ENCODE results near the gene TAGLN3. TPM values are rescaled to one million over a fixed set of nuclear protein-coding genes. Genes with fewer than 3 reads are reported as not detected.

Gene TAGLN3
- total and polyA plus RNA-seq, 2 donors from 2014 or later: 0.79 to 5.7 TPM

DNA sequence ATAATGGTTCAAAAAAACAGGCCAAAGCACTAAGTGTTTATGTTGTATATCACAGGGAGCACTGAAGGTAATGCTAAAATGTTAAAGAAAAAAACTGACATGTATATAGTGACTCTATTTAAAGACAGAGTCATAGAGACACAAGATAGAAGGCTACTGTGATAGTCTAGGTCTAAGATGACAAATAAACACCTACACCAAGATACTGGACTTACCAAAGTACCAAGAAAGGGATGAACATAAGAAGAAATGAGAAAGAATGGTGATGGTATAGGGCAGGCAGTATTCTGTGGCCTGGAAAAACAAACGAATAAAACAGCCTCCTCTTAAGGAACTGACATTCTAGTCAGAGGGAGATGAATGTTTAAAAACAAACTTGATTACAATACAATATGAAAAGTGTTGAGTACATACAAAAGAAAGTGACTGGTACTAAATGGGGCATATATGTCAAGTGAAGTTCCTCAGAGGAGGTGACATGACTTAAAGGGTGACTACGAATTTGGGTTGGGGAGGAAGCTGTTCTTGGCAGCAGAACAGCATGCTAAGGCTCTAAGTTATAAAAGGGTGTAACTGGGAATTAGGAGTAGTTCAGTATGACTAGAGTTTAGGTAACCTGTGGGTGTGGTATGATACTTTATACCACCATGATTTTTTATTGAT is 14.0 kb upstream of the TAGLN3 start:
- FAIRE-seq: no peak
- H3K9me3 ChIP-seq (ENCODE audit: control insufficient read depth in 2 of 3, insufficient read depth in 1 of 3, low read length in 3 of 3): no peaks in the 10 kb centered on the region
- intact Hi-C loops (cut with DNase I): no loop called here
- no peak for DNase-seq
- H3K27me3 ChIP-seq (ENCODE audit: control insufficient read depth, insufficient read depth, low read length): no peaks in the 10 kb centered on the region
- no peak overlapping the region for H3K4me3 ChIP-seq (ENCODE audit: low read length in 3 of 3)
- no peak overlapping the region for H3K9ac ChIP-seq (ENCODE audit: low read length in 3 of 3)
- no peak overlapping the region for H3K27ac ChIP-seq (ENCODE audit: low read depth in 2 of 2, low read length in 2 of 2)
- H3K36me3 ChIP-seq (ENCODE audit: control insufficient read depth in 2 of 3, insufficient read depth in 3 of 3, low read length in 3 of 3): peaks cover 0 to 13% (median 11%) of the 10 kb centered on the region in 3 donors
- TF ChIP-seq, protein P1, sequence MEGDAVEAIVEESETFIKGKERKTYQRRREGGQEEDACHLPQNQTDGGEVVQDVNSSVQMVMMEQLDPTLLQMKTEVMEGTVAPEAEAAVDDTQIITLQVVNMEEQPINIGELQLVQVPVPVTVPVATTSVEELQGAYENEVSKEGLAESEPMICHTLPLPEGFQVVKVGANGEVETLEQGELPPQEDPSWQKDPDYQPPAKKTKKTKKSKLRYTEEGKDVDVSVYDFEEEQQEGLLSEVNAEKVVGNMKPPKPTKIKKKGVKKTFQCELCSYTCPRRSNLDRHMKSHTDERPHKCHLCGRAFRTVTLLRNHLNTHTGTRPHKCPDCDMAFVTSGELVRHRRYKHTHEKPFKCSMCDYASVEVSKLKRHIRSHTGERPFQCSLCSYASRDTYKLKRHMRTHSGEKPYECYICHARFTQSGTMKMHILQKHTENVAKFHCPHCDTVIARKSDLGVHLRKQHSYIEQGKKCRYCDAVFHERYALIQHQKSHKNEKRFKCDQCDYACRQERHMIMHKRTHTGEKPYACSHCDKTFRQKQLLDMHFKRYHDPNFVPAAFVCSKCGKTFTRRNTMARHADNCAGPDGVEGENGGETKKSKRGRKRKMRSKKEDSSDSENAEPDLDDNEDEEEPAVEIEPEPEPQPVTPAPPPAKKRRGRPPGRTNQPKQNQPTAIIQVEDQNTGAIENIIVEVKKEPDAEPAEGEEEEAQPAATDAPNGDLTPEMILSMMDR (IDR thresholded peaks at IDR 0.05; ENCODE audit: borderline replicate concordance, extremely low read depth, insufficient read depth): no peak
- H3K4me1 ChIP-seq (ENCODE audit: control insufficient read depth in 2 of 3, insufficient read depth in 2 of 3, low read depth in 1 of 3, low read length in 3 of 3): peaks cover 0 to 12% (median 5%) of the 10 kb centered on the region in 3 donors

DNA sequence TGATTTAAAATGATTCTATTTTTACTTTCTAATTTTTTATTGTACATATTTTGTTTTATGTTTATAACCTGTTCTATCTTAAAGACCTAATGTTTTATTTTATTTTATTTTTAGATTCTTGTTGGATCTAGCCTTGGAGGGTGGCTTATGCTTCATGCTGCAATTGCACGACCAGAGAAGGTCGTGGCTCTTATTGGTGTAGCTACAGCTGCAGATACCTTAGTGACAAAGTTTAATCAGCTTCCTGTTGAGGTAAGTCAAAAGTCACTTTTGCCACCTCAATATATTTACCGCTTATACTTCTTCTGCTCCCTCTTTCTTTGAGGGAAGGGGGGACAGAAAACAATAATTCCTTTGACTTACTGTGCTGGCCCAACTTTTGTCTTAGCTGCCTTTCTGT is 11.9 kb upstream of the TAGLN3 start:
- H3K9me3 ChIP-seq (ENCODE audit: control insufficient read depth in 2 of 3, insufficient read depth in 1 of 3, low read length in 3 of 3): no peaks in the 10 kb centered on the region
- TF ChIP-seq, protein P1 (IDR thresholded peaks at IDR 0.05; ENCODE audit: borderline replicate concordance, extremely low read depth, insufficient read depth): no peak
- DNase-seq: no peak
- peaks cover 0 to 5% (median under 1%) of the 10 kb centered on the region in 3 donors for H3K4me1 ChIP-seq (ENCODE audit: control insufficient read depth in 2 of 3, insufficient read depth in 2 of 3, low read depth in 1 of 3, low read length in 3 of 3)
- FAIRE-seq: no peak
- H3K36me3 ChIP-seq (ENCODE audit: control insufficient read depth in 2 of 3, insufficient read depth in 3 of 3, low read length in 3 of 3): peaks cover 0 to 18% (median 16%) of the 10 kb centered on the region in 3 donors
- H3K27me3 ChIP-seq (ENCODE audit: control insufficient read depth, insufficient read depth, low read length): no peaks in the 10 kb centered on the region
- H3K4me3 ChIP-seq (ENCODE audit: low read length in 3 of 3): no peak overlapping the region
- no peak overlapping the region for H3K27ac ChIP-seq (ENCODE audit: low read depth in 2 of 2, low read length in 2 of 2)
- H3K9ac ChIP-seq (ENCODE audit: low read length in 3 of 3): no peak overlapping the region
- intact Hi-C loops (cut with DNase I): no loop called here

DNA sequence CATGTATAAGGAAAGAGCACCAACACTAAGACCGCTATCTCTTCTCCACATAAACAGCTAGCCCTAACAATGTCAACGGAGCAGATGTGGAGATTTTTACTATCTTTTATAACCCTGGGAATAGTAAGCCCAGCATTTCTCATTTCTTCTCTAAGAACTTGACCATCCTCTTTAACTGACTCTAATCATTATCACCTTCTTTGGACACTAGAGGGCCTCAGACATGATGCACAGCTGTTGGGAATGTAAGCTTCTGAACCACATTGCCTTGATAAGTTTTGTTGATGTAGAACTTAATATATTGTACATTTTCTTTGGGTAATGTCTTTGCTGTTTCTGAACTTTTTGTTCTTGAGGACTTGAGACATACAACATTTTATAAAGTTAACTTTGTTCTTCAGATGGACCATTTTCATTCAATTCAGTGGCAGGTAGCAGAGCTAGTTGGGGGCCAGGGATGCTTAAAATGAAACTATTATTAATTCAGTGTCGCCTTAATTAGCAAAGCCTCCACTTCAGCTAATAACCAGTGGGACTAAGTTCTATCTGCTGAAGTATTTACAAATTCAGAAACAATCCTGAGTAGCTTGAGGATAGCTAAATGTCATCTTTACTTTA is 9.6 kb upstream of the TAGLN3 start:
- Histone ChIP-seq H3K4me1 (ENCODE audit: control insufficient read depth in 2 of 3, insufficient read depth in 2 of 3, low read depth in 1 of 3, low read length in 3 of 3) (no peaks in the 10 kb centered on the region), H3K27me3 (ENCODE audit: control insufficient read depth, insufficient read depth, low read length) (no peaks in the 10 kb centered on the region), H3K4me3 (ENCODE audit: low read length in 3 of 3) (no peak overlapping the region), H3K9me3 (ENCODE audit: control insufficient read depth in 2 of 3, insufficient read depth in 1 of 3, low read length in 3 of 3) (no peaks in the 10 kb centered on the region), H3K27ac (ENCODE audit: low read depth in 2 of 2, low read length in 2 of 2) (no peak overlapping the region), H3K9ac (ENCODE audit: low read length in 3 of 3) (no peak overlapping the region), H3K36me3 (ENCODE audit: control insufficient read depth in 2 of 3, insufficient read depth in 3 of 3, low read length in 3 of 3) (peaks cover 0 to 17% (median 16%) of the 10 kb centered on the region in 3 donors)
- TF ChIP-seq, protein P1 (IDR thresholded peaks at IDR 0.05; ENCODE audit: borderline replicate concordance, extremely low read depth, insufficient read depth): peak; percentile 66
- intact Hi-C loops (cut with DNase I): no loop called here
- FAIRE-seq (peak; percentile 92), DNase-seq (peak in 2 of 5 donors; percentile 76 to 81)
